ENCODE results near the gene PLLP. TPM values are rescaled to one million over a fixed set of nuclear protein-coding genes. Genes with fewer than 3 reads are reported as not detected.

PLLP gene
- total RNA-seq, 1 experiment from 2014 or later, result 2.8 TPM

DNA sequence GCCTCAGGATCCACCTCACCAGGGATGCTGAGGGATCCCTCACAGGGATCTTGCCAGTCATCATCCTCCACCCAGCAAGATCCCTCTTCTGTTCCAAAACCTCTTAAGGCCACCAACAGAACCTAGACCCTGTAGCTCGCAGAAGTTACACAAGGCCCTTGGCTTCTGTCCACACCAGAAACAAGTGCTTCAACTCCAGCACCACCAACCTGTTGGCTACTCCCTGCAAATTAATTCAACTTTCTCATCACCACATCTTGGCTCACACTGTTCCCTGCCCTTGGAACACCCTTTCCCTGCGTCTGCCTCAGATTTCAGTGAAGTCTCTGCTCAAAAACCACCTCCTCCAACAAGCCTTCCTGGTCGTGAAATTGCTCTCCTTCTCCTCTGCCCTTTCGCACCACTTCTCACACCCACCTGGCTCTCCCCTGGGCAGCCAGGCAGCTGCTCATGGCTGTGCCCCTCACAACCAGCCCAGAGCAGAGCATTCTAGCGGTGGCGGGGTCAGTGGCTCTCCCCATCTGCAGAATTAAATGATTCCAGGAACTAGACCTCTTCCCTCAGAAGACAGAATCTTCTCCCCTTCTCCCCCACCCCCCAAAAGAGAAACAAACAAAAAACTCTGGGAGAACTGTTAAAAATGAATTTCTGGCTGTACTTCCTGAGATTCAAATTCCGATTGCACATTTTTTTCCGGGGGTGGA is 1.8 kb downstream of the PLLP start:
- Histone ChIP-seq H4K20me1 (ENCODE audit: insufficient read depth) (no peaks in the 10 kb centered on the region), H3K27ac (no peak overlapping the region), H3K27me3 (ENCODE audit: insufficient read depth, low read depth) (no peaks in the 10 kb centered on the region), H3K79me2 (ENCODE audit: low read depth) (no peaks in the 10 kb centered on the region), H3F3A (ENCODE audit: insufficient read depth, low read depth) (peaks cover 55% of the 10 kb centered on the region), H3K4me3 (no peak overlapping the region), H3K4me2 (no peak overlapping the region), H2AFZ (no peak overlapping the region), H3K4me1 (replicated peaks; ENCODE audit: insufficient read depth) (peaks cover 42% of the 10 kb centered on the region), H3K36me3 (ENCODE audit: low read depth) (no peaks in the 10 kb centered on the region), H3K9me2 (ENCODE audit: insufficient read depth) (no peaks in the 10 kb centered on the region), H3K9me3 (ENCODE audit: insufficient read depth, low read depth) (no peaks in the 10 kb centered on the region)
- DNase-seq, result no peak
- CTCF ChIA-PET, result no interaction called here
- POLR2A ChIA-PET (ENCODE audit: unreplicated experiment), result no interaction called here
- intact Hi-C loops (cut with micrococcal nuclease; ENCODE audit: unreplicated experiment), result no loop called here
- TF ChIP-seq, protein P1, sequence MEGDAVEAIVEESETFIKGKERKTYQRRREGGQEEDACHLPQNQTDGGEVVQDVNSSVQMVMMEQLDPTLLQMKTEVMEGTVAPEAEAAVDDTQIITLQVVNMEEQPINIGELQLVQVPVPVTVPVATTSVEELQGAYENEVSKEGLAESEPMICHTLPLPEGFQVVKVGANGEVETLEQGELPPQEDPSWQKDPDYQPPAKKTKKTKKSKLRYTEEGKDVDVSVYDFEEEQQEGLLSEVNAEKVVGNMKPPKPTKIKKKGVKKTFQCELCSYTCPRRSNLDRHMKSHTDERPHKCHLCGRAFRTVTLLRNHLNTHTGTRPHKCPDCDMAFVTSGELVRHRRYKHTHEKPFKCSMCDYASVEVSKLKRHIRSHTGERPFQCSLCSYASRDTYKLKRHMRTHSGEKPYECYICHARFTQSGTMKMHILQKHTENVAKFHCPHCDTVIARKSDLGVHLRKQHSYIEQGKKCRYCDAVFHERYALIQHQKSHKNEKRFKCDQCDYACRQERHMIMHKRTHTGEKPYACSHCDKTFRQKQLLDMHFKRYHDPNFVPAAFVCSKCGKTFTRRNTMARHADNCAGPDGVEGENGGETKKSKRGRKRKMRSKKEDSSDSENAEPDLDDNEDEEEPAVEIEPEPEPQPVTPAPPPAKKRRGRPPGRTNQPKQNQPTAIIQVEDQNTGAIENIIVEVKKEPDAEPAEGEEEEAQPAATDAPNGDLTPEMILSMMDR (conservative IDR thresholded peaks at IDR 0.05), result no peak
- TF ChIP-seq EZH2 (IDR thresholded peaks at IDR 0.05; ENCODE audit: low read depth), result no peak
- BruUV-seq (replicated peaks), result no TSS peak

DNA sequence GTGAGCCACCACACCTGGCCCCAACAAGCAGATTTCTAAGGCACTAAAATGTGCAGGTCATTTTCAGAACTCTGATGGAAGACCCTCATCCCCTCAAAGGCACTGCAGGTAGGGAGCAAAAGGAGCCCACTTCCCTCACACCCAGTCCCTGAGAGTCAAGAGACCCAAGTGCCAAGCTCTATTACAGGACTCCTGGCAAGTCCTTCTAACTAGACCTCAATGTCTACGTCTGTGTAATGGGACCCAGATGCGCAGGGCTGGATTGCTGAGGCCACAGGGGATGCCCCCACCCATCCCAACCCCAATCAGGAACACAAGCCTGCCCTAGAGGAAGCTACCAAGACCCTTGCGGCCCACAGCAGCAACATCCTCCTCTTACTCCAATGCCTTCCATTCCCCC is 2.7 kb downstream of the PLLP start:
- peaks cover 57% of the 10 kb centered on the region for H3F3A ChIP-seq (ENCODE audit: insufficient read depth, low read depth)
- BruUV-seq (replicated peaks), result no TSS peak

DNA sequence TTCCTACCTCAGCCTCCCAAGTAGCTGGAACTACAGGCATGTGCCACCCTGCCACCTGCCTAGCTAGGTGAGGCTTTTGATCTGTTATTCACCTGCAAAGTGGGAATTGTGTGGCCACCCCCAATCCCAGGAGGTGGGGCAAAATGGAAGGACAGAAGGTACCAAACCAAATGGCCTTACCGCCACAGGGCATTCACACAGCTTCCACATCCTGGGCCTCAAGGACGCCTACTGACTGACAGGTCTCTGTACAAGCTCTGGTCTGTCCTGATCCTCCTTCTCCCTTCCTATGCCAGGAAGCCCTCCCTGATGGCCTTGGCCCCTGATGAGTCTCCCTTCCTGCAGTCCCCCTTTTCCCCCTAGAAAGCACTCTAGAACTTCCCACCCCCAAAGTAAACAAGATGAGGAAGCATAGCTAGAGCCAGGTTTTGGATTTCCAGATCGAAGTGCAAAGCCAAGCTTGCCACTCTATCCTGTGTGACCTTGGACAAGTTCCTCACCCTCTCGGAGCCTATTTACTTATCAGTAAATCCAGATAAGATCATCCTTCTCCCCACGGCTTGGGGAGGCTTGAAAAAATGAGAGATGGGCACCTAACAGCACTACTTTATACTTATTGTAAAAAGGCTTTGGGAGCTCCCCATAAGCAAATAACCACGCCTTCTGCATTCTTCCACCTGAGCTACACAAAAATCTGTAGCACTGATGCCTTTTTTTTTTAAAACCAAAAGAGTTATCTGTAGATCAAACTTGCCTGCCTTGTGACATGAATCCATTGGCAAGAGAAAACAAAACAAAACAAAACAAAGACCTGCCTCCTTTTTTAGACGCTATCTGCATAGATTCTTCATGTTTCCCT is 4.5 kb downstream of the PLLP start:
- Histone ChIP-seq H3K79me2 (ENCODE audit: low read depth) (no peaks in the 10 kb centered on the region), H3K4me3 (no peak overlapping the region), H4K20me1 (ENCODE audit: insufficient read depth) (no peaks in the 10 kb centered on the region), H3K9me3 (ENCODE audit: insufficient read depth, low read depth) (no peaks in the 10 kb centered on the region), H3K27ac (no peak overlapping the region), H3K9me2 (ENCODE audit: insufficient read depth) (no peaks in the 10 kb centered on the region), H3K27me3 (ENCODE audit: insufficient read depth, low read depth) (no peaks in the 10 kb centered on the region), H3K4me1 (replicated peaks; ENCODE audit: insufficient read depth) (peaks cover 53% of the 10 kb centered on the region), H2AFZ (no peak overlapping the region), H3K4me2 (peak overlapping the region; percentile 57), H3F3A (ENCODE audit: insufficient read depth, low read depth) (peaks cover 57% of the 10 kb centered on the region), H3K36me3 (ENCODE audit: low read depth) (no peaks in the 10 kb centered on the region)
- peak; percentile 25 to 87 for DNase-seq
- ChIA-PET POLR2A (ENCODE audit: unreplicated experiment) (interaction anchor here (0.6 to 0.7 kb wide), 3 partner anchors 13 to 20 kb away, joined by 3 to 8 read pairs (median 3); no protein-coding TSS in a partner anchor), CTCF (interaction anchor here (0.7 kb wide), 2 partner anchors 10 to 35 kb away, joined by 3 read pairs; partner anchors contain the start of gene ARL2BP)
- no peak for TF ChIP-seq EZH2 (IDR thresholded peaks at IDR 0.05; ENCODE audit: low read depth)
- TF ChIP-seq, protein P1 (conservative IDR thresholded peaks at IDR 0.05), result no peak
- BruUV-seq (replicated peaks), result no TSS peak
- intact Hi-C loops (cut with micrococcal nuclease; ENCODE audit: unreplicated experiment), result no loop called here

More for the DNA sequence above, 2.7 kb downstream of the PLLP start:
- Histone ChIP-seq H3K27ac (no peak overlapping the region), H3K4me3 (no peak overlapping the region), H3K9me3 (ENCODE audit: insufficient read depth, low read depth) (no peaks in the 10 kb centered on the region), H3K79me2 (ENCODE audit: low read depth) (no peaks in the 10 kb centered on the region), H3K4me2 (no peak overlapping the region), H2AFZ (no peak overlapping the region), H3K27me3 (ENCODE audit: insufficient read depth, low read depth) (no peaks in the 10 kb centered on the region), H4K20me1 (ENCODE audit: insufficient read depth) (no peaks in the 10 kb centered on the region), H3K9me2 (ENCODE audit: insufficient read depth) (no peaks in the 10 kb centered on the region), H3K36me3 (ENCODE audit: low read depth) (no peaks in the 10 kb centered on the region), H3K4me1 (replicated peaks; ENCODE audit: insufficient read depth) (peaks cover 49% of the 10 kb centered on the region)
- ChIA-PET CTCF (no interaction called here), POLR2A (ENCODE audit: unreplicated experiment) (no interaction called here)
- intact Hi-C loops (cut with micrococcal nuclease; ENCODE audit: unreplicated experiment), result no loop called here
- TF ChIP-seq, protein P1 (conservative IDR thresholded peaks at IDR 0.05), result no peak
- no peak for TF ChIP-seq EZH2 (IDR thresholded peaks at IDR 0.05; ENCODE audit: low read depth)
- no peak for DNase-seq
